Karpas-422 (cell line): ENCODE results near the gene LGALS12. TPM values are rescaled to one million over a fixed set of nuclear protein-coding genes. Genes with fewer than 3 reads are reported as not detected.

ENCODE experiments used
- DNase-seq: peaks from one replicate; pipeline ENCODE4 v3.0.0-alpha.2; 2015
- H2AFZ ChIP-seq: fragments of 200-600 bp; sonication (generic); 2 replicates; pipeline ENCODE4 v1.6.1; 2014; ENCODE audit warnings: antibody characterized with exemption, low read length, mixed read lengths
- H3K27ac ChIP-seq: fragments of 200-600 bp; sonication (generic); 2 replicates; pipeline ENCODE4 v1.5.1; 2014; ENCODE audit warnings: mild to moderate bottlenecking, low read length, moderate library complexity
- H3K27me3 ChIP-seq: fragments of 200-600 bp; sonication (generic); 2 replicates; pipeline ENCODE4 v1.6.1; 2014; ENCODE audit warnings: low read length, mixed read lengths
- H3K36me3 ChIP-seq: fragments of 200-600 bp; sonication (generic); 2 replicates; pipeline ENCODE4 v1.6.1; 2014; ENCODE audit warnings: low read length, mixed read lengths; ENCODE audit not compliant: insufficient read depth
- H3K4me1 ChIP-seq: fragments of 200-600 bp; sonication (generic); 2 replicates; pipeline ENCODE4 v1.6.1; 2014; ENCODE audit warnings: mild to moderate bottlenecking, low read length, mixed read lengths
- H3K4me2 ChIP-seq: fragments of 200-600 bp; sonication (generic); 2 replicates; pipeline ENCODE4 v1.6.1; 2014; ENCODE audit warnings: low read length, low read depth, mild to moderate bottlenecking; ENCODE audit not compliant: poor library complexity, severe bottlenecking
- H3K4me3 ChIP-seq: fragments of 200-600 bp; sonication (generic); 2 replicates; pipeline ENCODE4 v1.5.1; 2014; ENCODE audit warnings: mild to moderate bottlenecking, antibody characterized with exemption, low read length, mixed read lengths
- H3K79me2 ChIP-seq: fragments of 200-600 bp; sonication (generic); 2 replicates; pipeline ENCODE4 v1.6.1; 2014; ENCODE audit warnings: mild to moderate bottlenecking, low read length, mixed read lengths
- H3K9ac ChIP-seq: fragments of 200-600 bp; sonication (generic); 2 replicates; pipeline ENCODE4 v1.6.0; 2014; ENCODE audit warnings: low read length
- H3K9me2 ChIP-seq: fragments of 200-600 bp; sonication (generic), shearing (Covaris generic); replicated peaks from 2 replicates; pipeline ENCODE4 v1.6.0; 2014; ENCODE audit warnings: mild to moderate bottlenecking, low read length, moderate library complexity; ENCODE audit not compliant: insufficient read depth
- H3K9me3 ChIP-seq: fragments of 300-700, 200-600 bp; sonication (generic); 2 replicates; pipeline ENCODE4 v1.6.1; 2014; ENCODE audit warnings: low read length, mixed read lengths
- H4K20me1 ChIP-seq: fragments of 200-600 bp; sonication (generic); 2 replicates; pipeline ENCODE4 v1.6.1; 2014; ENCODE audit warnings: mild to moderate bottlenecking, antibody characterized with exemption, low read length, low read depth; ENCODE audit not compliant: insufficient read depth
- total RNA-seq: library from RNA; depleted of rRNA; stranded (reverse); fragments of >200 nt; shearing (Covaris generic); gene quantifications from 2 replicates; pipeline ENCODE4 v1.2.3, GENCODE V29; 2014; ENCODE audit warnings: low replicate concordance

LGALS12 gene
- total RNA-seq, 1 experiment from 2014 or later = not detected

GRCh38 chr11:63551889-63552266 is 46.0 kb downstream of the LGALS12 start:
- H3K36me3 ChIP-seq = no peaks in the 10 kb centered on the region
- H2AFZ ChIP-seq = no peak overlapping the region
- no peak overlapping the region for H3K9ac ChIP-seq
- H3K9me2 ChIP-seq = no peaks in the 10 kb centered on the region
- H3K4me2 ChIP-seq = no peak overlapping the region
- no peak overlapping the region for H3K4me3 ChIP-seq
- H3K79me2 ChIP-seq = no peaks in the 10 kb centered on the region
- H3K9me3 ChIP-seq = no peaks in the 10 kb centered on the region
- no peak for DNase-seq
- H3K4me1 ChIP-seq = no peaks in the 10 kb centered on the region
- no peak overlapping the region for H3K27ac ChIP-seq
- no peaks in the 10 kb centered on the region for H4K20me1 ChIP-seq
- no peaks in the 10 kb centered on the region for H3K27me3 ChIP-seq

GRCh38 chr11:63552921-63553320 is 47.0 kb downstream of the LGALS12 start:
- H3K27ac ChIP-seq = no peak overlapping the region
- no peaks in the 10 kb centered on the region for H3K4me1 ChIP-seq

GRCh38 chr11:63553759-63554158 is 47.9 kb downstream of the LGALS12 start:
- no peak overlapping the region for H3K4me3 ChIP-seq
- DNase-seq = no peak
- no peak overlapping the region for H3K27ac ChIP-seq
- no peak overlapping the region for H2AFZ ChIP-seq
- no peaks in the 10 kb centered on the region for H3K79me2 ChIP-seq
- H3K4me1 ChIP-seq = no peaks in the 10 kb centered on the region
- H3K4me2 ChIP-seq = no peak overlapping the region
- H3K27me3 ChIP-seq = no peaks in the 10 kb centered on the region
- H3K36me3 ChIP-seq = no peaks in the 10 kb centered on the region
- H3K9me2 ChIP-seq = no peaks in the 10 kb centered on the region
- no peaks in the 10 kb centered on the region for H4K20me1 ChIP-seq
- H3K9me3 ChIP-seq = no peaks in the 10 kb centered on the region
- H3K9ac ChIP-seq = no peak overlapping the region

More at GRCh38 chr11:63552921-63553320, 47.0 kb downstream of the LGALS12 start:
- no peak for DNase-seq
- no peak overlapping the region for H2AFZ ChIP-seq
- no peak overlapping the region for H3K4me3 ChIP-seq
- no peaks in the 10 kb centered on the region for H3K9me2 ChIP-seq
- no peaks in the 10 kb centered on the region for H4K20me1 ChIP-seq
- H3K79me2 ChIP-seq = no peaks in the 10 kb centered on the region
- no peak overlapping the region for H3K9ac ChIP-seq
- no peaks in the 10 kb centered on the region for H3K27me3 ChIP-seq
- no peaks in the 10 kb centered on the region for H3K9me3 ChIP-seq
- no peaks in the 10 kb centered on the region for H3K36me3 ChIP-seq
- H3K4me2 ChIP-seq = no peak overlapping the region

- H3K4me1 ChIP-seq = no peaks in the 10 kb centered on the region
- no peak overlapping the region for H2AFZ ChIP-seq
- no peak overlapping the region for H3K4me2 ChIP-seq
- no peak overlapping the region for H3K27ac ChIP-seq
- no peaks in the 10 kb centered on the region for H3K9me3 ChIP-seq
- no peaks in the 10 kb centered on the region for H3K27me3 ChIP-seq
- no peak overlapping the region for H3K4me3 ChIP-seq
- DNase-seq = no peak
- no peaks in the 10 kb centered on the region for H3K36me3 ChIP-seq
- H4K20me1 ChIP-seq = no peaks in the 10 kb centered on the region
- H3K9ac ChIP-seq = no peak overlapping the region
- H3K79me2 ChIP-seq = no peaks in the 10 kb centered on the region
- H3K9me2 ChIP-seq = no peaks in the 10 kb centered on the region
Observed at GRCh38 chr11:63554877-63555223, 49.0 kb downstream of the LGALS12 start.

GRCh38 chr11:63556404-63557013 is 50.6 kb downstream of the LGALS12 start:
- H3K9me3 ChIP-seq = no peaks in the 10 kb centered on the region
- H3K4me3 ChIP-seq = no peak overlapping the region
- H3K27me3 ChIP-seq = no peaks in the 10 kb centered on the region
- H3K36me3 ChIP-seq = no peaks in the 10 kb centered on the region
- no peak overlapping the region for H3K27ac ChIP-seq
- no peaks in the 10 kb centered on the region for H3K79me2 ChIP-seq
- no peaks in the 10 kb centered on the region for H3K4me1 ChIP-seq
- DNase-seq = no peak
- no peak overlapping the region for H3K4me2 ChIP-seq
- H2AFZ ChIP-seq = no peak overlapping the region
- H3K9ac ChIP-seq = no peak overlapping the region
- no peaks in the 10 kb centered on the region for H4K20me1 ChIP-seq
- H3K9me2 ChIP-seq = no peaks in the 10 kb centered on the region

GRCh38 chr11:63557570-63557969 is 51.7 kb downstream of the LGALS12 start:
- Histone ChIP-seq H3K9me2 (no peaks in the 10 kb centered on the region), H2AFZ (no peak overlapping the region), H3K27me3 (no peaks in the 10 kb centered on the region), H3K9ac (no peak overlapping the region), H3K9me3 (no peaks in the 10 kb centered on the region), H3K36me3 (no peaks in the 10 kb centered on the region), H3K4me2 (no peak overlapping the region), H4K20me1 (no peaks in the 10 kb centered on the region), H3K4me1 (no peaks in the 10 kb centered on the region), H3K79me2 (no peaks in the 10 kb centered on the region), H3K4me3 (no peak overlapping the region), H3K27ac (no peak overlapping the region)
- DNase-seq = no peak

GRCh38 chr11:63558459-63559157 is 52.7 kb downstream of the LGALS12 start:
- Histone ChIP-seq H3K4me3 (no peak overlapping the region), H3K79me2 (no peaks in the 10 kb centered on the region), H3K9me2 (no peaks in the 10 kb centered on the region), H3K4me1 (no peaks in the 10 kb centered on the region), H3K4me2 (no peak overlapping the region), H3K27ac (no peak overlapping the region), H3K36me3 (no peaks in the 10 kb centered on the region), H3K9ac (no peak overlapping the region), H3K9me3 (no peaks in the 10 kb centered on the region), H2AFZ (no peak overlapping the region), H3K27me3 (no peaks in the 10 kb centered on the region), H4K20me1 (no peaks in the 10 kb centered on the region)
- no peak for DNase-seq

GRCh38 chr11:63560506-63561180 is 54.8 kb downstream of the LGALS12 start:
- Histone ChIP-seq H3K4me2 (no peak overlapping the region), H3K27me3 (no peaks in the 10 kb centered on the region), H3K4me3 (no peak overlapping the region), H3K27ac (no peak overlapping the region), H3K9me3 (no peaks in the 10 kb centered on the region), H3K4me1 (no peaks in the 10 kb centered on the region), H3K79me2 (no peaks in the 10 kb centered on the region), H3K9ac (no peak overlapping the region), H4K20me1 (no peaks in the 10 kb centered on the region), H2AFZ (no peak overlapping the region), H3K9me2 (no peaks in the 10 kb centered on the region), H3K36me3 (no peaks in the 10 kb centered on the region)
- DNase-seq = no peak
